Endothelial cell of umbilical vein (primary cell): ENCODE data around the gene DVL1.

Experiments used
- EZH2 ChIP-seq: IDR thresholded peaks from 2 replicates; pipeline ENCODE4 v1.6.1; 2012; ENCODE audit warnings: borderline replicate concordance, low read depth, mild to moderate bottlenecking, moderate library complexity, low read length, inconsistent platforms; ENCODE audit not compliant: severe bottlenecking
- FOS ChIP-seq: IDR thresholded peaks from 2 replicates; pipeline ENCODE4 v1.6.1; 2011; ENCODE audit warnings: mild to moderate bottlenecking, low read length, moderate library complexity, borderline replicate concordance; ENCODE audit not compliant: insufficient read depth
- POLR2A ChIP-seq: IDR thresholded peaks from 2 replicates; pipeline ENCODE4 v1.6.1; 2012; ENCODE audit warnings: low read depth, mild to moderate bottlenecking, control low read depth, low read length
- POLR2AphosphoS5 ChIP-seq: IDR thresholded peaks from 2 replicates; pipeline ENCODE4 v1.6.1; 2012; ENCODE audit warnings: low read depth, mild to moderate bottlenecking, control low read depth, low read length, moderate library complexity; ENCODE audit not compliant: insufficient read depth
- TF ChIP-seq, protein P1 (sequence below), 2 donors: IDR thresholded peaks; 1 replicate in 1 of 2; 2 replicates in 1 of 2; pipeline ENCODE4 v1.5.1; 2011; ENCODE audit warnings: low read length in 2 of 2, mild to moderate bottlenecking in 2 of 2, moderate library complexity in 2 of 2, control low read depth in 1 of 2, inconsistent platforms in 1 of 2, low read depth in 1 of 2; ENCODE audit not compliant: insufficient read depth in 1 of 2; ENCODE audit errors: extremely low read depth in 1 of 2
- TF ChIP-seq, protein P2 (sequence below): IDR thresholded peaks from 2 replicates; pipeline ENCODE4 v1.6.1; 2011; ENCODE audit not compliant: insufficient read depth, insufficient read length

DNA sequence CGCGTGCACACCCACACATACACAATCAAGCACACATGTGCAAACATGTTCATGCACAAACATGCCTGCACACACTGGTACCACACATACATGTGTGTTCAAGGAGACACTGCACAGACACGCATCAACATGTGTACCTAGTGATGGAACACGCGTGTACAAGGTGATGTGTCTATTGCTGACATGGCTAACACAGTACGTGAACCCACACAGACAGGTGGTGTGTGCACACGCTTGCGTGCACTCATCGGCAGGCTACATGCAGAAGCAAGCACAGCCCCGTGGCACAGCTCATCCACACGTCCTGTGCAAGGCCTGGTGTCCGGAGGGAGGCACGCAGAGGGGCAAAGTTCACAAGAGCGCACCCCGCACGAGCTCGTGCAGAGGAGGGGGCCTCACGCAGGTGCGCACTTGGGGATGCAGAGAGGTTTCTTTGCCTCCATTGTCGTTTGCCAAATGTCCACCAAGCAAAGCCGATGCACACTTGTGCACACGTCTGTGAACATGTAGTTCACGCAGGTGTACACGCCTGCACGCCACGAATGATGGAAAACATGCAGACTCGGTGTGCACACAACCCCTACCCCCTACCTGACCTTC, 42.5 kb downstream of the DVL1 start:
- no peak for TF ChIP-seq EZH2
- TF ChIP-seq, protein P1, sequence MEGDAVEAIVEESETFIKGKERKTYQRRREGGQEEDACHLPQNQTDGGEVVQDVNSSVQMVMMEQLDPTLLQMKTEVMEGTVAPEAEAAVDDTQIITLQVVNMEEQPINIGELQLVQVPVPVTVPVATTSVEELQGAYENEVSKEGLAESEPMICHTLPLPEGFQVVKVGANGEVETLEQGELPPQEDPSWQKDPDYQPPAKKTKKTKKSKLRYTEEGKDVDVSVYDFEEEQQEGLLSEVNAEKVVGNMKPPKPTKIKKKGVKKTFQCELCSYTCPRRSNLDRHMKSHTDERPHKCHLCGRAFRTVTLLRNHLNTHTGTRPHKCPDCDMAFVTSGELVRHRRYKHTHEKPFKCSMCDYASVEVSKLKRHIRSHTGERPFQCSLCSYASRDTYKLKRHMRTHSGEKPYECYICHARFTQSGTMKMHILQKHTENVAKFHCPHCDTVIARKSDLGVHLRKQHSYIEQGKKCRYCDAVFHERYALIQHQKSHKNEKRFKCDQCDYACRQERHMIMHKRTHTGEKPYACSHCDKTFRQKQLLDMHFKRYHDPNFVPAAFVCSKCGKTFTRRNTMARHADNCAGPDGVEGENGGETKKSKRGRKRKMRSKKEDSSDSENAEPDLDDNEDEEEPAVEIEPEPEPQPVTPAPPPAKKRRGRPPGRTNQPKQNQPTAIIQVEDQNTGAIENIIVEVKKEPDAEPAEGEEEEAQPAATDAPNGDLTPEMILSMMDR (IDR thresholded peaks at IDR 0.05; ENCODE audit: extremely low read depth in 1 of 2, insufficient read depth in 1 of 2, low read depth in 1 of 2, low read length in 2 of 2), result no peak
- TF ChIP-seq POLR2A, result no peak
- TF ChIP-seq POLR2AphosphoS5, result no peak
- TF ChIP-seq FOS, result no peak
- TF ChIP-seq, protein P2, sequence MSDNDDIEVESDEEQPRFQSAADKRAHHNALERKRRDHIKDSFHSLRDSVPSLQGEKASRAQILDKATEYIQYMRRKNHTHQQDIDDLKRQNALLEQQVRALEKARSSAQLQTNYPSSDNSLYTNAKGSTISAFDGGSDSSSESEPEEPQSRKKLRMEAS, result no peak
